Stimulated activated naive CD8-positive, alpha-beta T cell treated with anti-CD3 and anti-CD28 coated beads, Interleukin-15, Interleukin-2, amounts not matched to agents 100 U/mL and 50 U/mL, for 24 hours (primary cell): ENCODE measurements around the gene SLC16A8.
"Not testable (repeated sequence)": the region's sequence is repeated elsewhere in the genome, so short reads cannot be mapped to it uniquely, and the experiment has no call there.

Experiments
- ATAC-seq: fragments of 150-1000 bp; cut with Tn5 transposase; one replicate; pipeline ENCODE4 v1.10.0; 2021
- DNase-seq: peaks from one replicate; pipeline ENCODE4 v3.0.0; 2021

Gene SLC16A8

GRCh38 chr22:38043151-38044039 is 40.6 kb downstream of the SLC16A8 start:
- ATAC-seq (no peak), DNase-seq (no peak)

- DNase-seq: no peak
- no peak for ATAC-seq
Measured at GRCh38 chr22:38042488-38042790, 41.5 kb downstream of the SLC16A8 start.

DNA sequence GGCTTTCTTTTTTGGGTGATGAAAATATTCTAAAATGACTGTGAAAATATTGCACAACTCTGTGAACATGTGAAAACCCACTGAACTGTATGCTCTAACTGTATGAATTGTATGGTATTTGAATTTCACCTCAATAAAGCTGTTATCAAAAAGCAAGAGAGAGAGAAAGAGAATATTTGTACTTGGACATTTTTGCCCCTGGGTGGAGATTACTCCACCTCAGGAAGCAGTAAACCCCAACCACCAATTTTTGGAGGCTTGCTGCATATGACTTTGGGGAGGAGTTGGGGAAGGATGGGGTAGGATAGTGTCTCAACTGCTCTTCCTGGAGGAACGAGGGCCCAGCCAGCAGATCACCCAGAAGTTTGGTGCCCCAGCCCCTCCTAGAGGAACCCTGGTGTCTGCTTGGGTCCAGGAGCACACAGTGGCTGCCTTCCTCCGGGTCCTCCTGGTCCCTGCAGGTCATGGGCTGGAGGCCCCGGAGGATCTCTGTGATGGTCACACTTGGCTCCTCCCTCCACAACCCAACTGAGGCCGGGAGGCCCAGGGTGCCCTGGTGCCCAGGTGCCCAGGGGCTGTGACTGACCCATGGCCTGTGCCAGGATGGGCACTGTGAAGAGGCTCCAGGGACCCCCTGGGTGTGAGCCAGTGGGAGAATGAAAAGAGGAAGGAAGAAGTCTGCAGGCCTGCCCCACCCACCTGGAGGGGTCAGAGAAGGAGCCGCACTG is 42.1 kb downstream of the SLC16A8 start:
- no peak for DNase-seq
- ATAC-seq: no peak

DNA sequence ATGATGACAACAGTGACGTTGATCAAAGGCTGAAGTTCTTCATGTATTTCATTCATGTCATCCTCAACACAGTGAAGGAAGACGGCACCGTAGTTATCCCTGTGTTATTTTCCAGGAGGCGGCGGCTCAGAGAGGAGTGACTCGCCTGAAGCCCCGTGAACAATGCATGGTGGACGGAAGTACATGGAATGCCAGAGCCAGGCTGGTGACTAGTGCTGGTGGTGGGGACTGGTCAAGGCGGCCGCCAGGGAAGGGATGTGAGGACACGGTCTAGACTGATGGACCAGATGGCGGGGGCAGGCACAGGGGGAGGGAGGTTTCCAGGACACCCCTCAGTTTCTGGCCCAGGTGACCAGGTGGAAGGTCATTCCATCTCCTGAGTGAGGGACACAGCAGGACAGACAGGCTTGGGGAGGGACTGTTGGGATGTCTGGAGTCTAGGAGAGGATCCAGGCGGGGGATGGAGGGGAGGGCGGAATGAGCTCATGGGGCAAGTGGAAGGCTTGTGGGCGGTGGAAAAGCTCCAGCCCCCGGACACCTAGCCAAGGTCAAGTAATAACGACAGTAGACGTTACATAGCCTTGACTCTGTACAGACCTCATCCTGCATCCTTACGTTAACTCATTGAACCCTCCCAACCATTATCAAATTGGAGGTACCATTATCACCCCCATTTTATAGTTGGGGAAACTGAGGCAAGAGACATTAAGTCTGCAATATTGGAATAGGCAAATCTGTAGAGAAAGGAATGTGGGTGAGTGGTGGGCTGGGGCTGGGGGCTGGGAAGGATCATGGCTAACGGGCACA is 42.8 kb downstream of the SLC16A8 start:
- ATAC-seq (no peak), DNase-seq (no peak)

DNA sequence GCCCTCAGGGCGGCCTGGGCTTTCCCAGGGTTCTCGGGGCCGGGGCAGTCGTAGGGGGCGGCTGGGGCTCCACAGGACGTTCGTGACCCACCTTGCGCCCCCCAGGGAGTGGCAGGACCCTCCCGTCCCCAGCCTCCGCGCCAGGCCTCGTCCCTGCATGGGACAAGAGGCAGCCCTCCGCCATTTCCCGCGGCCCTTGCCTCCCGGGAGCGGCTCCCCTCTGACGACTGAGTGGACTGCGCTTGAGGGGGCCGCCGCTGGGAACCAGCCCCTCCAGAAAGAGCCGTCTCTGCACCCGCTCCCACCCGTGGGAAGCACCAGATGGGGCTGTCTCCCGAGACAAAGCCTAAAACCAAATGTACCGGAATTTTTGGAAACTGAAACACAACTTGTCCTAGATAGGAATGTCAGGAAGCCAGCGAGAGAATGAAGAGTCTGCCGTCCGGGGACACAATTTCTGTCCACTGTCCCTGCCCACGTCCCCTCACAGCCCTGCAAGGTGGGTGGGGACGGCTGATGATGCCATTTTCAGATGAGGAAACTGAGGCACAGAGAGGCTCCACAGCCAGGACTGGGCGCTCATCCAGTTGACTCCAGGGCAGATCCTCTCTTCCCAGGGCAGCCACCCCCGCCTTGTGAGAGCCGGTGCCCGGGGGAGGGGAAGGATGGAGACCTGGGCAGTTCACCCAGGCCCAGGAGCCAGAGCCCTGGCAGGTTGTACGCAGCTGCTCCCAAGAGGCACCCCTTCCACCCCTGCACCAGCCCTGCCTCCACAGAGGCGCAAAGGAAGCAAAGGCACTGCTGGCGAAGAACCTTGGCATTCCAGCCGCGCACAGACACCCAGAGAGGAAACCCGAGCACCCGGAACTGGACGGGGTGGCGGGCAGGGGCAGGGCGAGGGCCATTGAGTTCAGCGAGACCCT is 44.8 kb downstream of the SLC16A8 start:
- DNase-seq (no peak), ATAC-seq (no peak)

- ATAC-seq: no peak
- DNase-seq: no peak
Measured at GRCh38 chr22:38038426-38038825, 45.6 kb downstream of the SLC16A8 start.

GRCh38 chr22:38037367-38038150 is 46.4 kb downstream of the SLC16A8 start:
- DNase-seq, ATAC-seq: not testable (repeated sequence)

GRCh38 chr22:38036392-38037062 is 47.5 kb downstream of the SLC16A8 start:
- no peak for DNase-seq
- ATAC-seq: no peak

DNA sequence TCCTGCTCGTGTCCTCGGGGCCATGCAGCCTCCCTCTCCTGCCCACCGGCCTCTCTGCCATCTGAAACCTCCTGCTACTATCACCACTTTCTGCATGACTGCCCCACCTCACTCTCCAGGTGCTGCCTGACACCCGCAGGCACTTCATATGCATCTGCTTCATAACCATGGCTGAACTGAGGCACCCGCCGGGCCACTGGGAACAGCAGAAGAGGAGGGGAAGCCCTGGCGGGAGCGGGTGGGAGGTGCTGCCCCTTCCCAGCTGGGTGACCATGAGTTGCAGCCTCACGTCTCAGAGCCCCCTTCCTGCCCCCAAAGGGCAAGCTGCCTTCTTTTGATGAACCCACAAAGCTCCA is 48.5 kb downstream of the SLC16A8 start:
- ATAC-seq (no peak), DNase-seq (no peak)

- no peak for ATAC-seq
- no peak for DNase-seq
Measured at GRCh38 chr22:38034884-38035529, 49.0 kb downstream of the SLC16A8 start.

GRCh38 chr22:38034278-38034882 is 49.6 kb downstream of the SLC16A8 start:
- DNase-seq (no peak), ATAC-seq (no peak)

- ATAC-seq (no peak), DNase-seq (no peak)
Measured at GRCh38 chr22:38033522-38034277, 50.3 kb downstream of the SLC16A8 start.

- no peak for DNase-seq
Measured at GRCh38 chr22:38032681-38033521, 51.1 kb downstream of the SLC16A8 start.

DNA sequence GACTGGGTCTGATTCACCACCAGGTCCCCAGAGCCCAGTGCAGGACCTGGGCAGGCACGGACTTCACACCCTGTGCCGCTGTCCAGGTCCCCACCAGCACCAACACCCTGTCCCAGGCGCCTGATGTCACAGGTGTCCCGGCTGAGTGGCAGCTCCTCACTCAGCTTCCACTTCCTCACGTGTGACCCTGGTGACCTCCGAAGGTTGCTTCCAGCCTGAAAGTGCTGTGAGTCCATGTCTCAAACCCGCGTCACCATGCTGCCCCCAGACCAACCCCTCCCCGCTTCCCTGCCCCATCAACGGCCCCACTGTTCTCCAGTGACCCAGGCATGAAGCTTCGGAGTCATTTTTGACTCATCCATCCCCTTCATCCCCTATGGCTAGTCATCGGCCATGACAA is 52.5 kb downstream of the SLC16A8 start:
- DNase-seq: no peak
- ATAC-seq: no peak

More at GRCh38 chr22:38032681-38033521, 51.1 kb downstream of the SLC16A8 start:
- ATAC-seq: no peak

- ATAC-seq: no peak
- DNase-seq: no peak
Measured at GRCh38 chr22:38030311-38031133, 53.5 kb downstream of the SLC16A8 start.

- ATAC-seq (no peak), DNase-seq (no peak)
Measured at GRCh38 chr22:38029901-38030300, 54.1 kb downstream of the SLC16A8 start.

DNA sequence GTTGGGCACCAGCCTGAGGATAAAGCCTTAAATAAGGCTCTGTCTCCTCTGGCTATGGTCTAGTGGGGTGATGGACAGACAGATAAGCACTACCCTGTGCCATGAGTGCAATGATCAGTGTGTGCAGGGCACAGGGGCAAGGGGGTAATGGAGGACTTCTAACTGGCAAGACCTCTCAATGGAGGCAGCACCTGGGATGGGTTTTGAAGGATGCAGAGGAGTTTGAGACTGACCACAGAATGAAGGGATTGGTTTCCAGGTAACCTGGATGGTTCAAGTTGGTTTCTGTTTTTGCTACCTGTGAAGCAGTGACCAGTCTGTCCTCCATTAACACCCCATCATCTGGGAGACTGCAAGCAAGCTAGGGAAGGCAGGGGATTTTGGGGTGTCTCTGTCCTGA is 54.6 kb downstream of the SLC16A8 start:
- ATAC-seq (no peak), DNase-seq (no peak)
